GM19324 (cell line): Measurements from ENCODE around the gene GNAO1.

Experiments used
- ATAC-seq: cut with Tn5 transposase; IDR thresholded peaks from one replicate; pipeline ENCODE4 v1.9.1; 2021; ENCODE audit warnings: mild to moderate bottlenecking, moderate library complexity; ENCODE audit not compliant: unreplicated experiment, low FRiP score

Gene GNAO1

DNA sequence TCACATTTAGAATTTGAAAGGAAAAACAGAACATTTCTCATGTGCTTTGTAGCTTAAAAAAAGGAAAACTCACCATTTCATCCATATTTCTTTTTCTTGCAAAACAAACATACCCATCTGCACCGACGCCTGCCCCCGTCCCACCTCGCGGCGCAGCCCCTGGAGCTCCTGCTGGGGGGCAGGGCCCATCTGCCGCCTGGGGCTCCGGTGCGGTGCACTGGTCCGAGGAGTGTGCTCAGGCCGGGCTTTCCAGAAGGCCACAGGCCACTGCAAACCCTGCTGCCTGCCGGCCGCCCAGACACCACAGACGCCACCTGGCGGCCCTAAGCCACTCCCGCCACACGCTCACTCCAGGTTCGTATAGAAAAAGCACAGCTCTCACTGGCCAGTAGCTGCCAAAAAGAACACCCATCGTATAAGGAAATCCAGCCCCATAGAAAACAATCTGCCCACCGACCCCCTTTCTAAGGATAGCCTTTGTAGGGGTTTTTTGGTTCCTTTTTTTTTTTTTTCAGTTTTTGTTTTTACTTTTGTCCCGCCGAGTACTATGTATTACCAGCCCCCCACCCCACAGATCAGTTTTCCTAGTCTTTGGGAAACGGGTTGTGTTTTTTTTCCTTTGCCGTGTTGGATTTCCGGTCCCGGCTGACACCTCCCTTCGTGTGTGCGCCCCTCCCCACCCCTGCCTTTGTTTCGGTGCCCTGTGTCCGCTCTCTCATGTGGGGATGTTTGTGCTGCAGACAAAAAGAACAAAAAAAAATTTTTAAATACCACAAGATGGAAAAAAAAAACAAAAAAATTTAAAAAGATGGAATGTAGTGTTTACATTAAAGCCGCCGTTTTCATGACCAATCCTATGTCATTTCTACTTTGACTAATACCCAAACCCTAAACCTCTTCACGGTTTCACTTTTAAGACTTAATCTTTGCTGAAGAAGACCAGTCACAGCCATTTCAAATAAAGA lies 165.3 kb downstream of the GNAO1 start:
- ATAC-seq: peak; percentile 87

DNA sequence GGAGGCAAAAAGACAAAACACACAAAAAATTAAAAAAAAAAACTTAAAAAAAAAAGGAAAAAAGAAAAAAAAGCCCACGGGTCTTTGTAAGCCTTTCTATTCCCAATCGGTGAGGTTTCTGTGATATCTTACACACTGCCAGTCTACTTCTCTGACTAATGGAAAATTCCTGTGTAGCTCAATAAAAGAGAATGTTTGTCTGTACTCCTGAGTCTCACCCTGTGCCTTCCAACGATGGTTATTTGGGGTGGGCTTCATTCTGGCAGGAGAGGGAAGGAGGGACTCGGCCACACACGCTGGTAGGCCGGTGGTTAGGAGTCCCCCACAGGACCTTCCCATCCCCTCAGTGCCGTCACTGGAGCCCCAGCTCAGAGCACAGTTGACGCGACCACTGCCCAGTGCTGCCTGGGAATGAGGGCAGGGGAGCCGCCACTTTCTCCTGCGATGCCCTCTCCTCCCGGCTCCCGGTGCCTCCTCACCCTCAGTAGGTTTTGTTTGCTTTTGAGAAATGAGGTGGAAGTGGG lies 166.0 kb downstream of the GNAO1 start:
- ATAC-seq: no peak

DNA sequence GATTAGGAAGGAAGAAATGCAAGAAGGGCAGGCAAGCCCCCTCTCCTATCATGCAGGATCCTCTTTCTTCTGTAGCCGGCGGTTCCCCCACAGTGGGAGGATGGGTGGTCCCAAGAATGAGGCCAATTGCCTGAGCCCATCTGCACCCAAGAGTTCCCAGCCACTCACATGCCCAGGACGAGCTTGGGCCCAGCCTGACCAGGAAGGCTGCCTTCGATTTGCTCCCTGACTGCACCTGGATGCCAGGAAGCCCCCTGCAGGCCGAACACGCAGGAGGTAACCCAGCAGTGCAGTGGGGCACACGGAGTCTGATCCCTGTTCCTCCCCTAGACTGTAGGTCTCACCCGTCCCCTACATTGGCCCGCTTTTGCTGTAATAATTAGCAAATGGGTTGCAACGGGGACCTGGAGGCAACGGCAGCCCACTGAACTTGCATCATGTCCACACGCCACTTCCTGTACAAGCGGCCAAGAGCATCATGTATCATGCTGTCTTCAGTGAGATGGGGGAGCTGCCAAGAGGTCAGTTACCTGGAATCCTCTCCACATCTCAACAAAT lies 166.6 kb downstream of the GNAO1 start:
- no peak for ATAC-seq

DNA sequence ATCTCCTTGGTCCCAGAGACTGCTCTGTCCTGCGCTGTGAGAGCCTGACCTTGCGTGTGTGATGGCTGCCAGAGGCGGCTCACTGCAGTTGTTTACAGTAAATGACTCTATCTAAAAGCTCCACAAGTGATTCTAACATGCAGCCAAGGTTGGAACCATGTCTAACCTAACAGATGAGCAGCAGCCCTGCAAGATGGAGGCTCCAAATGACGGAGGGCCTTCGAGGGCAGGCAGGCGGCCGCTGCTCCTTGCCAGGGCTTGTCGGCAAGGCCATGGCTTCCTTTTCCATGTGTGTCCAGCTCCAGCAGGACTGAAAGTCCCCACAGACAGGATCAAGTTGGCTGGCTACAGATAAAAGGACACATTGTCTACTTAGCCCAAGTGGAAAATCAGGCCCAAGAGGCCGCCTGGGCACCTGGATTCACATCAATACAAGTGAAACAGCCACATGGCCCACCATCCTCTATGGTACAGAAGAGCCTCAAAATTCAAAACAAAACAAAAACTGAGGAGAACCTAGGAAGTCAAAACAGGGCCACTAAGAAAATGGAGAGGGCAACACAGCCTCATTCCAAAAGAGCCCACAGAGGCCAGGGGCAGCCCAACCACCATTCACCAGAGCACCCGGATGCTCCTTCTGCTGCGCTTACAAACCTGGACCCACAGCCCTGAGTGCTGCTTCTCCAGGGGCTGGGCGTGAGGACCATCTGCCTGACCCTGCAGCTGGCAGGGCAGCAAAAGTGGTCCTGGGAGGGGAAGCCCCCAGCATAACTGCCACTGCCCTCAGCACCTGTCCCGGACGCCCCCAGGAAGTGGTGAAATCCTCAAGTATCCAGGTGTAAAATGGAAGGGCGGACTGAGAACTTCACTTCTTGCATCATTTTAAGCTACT lies 169.1 kb downstream of the GNAO1 start:
- no peak for ATAC-seq

DNA sequence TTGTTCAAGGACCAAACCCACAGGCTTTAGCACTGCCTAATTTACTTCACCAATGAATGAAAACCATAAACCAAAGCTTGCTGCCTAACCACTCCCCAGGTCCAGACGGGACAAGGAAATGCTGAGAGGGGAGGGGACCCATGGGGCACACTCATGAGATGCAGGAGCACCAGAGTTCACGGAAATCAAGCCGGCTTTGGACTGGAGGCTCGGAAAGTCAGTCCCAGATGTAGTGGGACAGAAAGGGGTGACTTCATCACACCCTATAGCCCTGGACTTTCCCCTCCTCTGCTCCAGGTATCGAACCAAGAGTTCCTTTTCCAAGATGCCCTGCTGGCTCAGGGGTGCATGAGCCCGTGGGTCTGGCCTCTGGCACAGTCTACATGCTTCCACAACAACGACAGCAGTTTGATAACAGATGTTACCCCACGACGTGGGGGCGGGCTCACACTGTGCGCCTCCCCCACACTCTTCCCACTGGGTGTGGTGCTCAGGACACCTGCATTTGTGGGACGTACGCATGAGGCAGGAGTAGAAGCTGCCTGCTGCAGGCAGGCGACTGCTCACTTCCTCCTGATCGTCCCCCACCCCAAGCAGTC lies 170.9 kb downstream of the GNAO1 start:
- no peak for ATAC-seq

DNA sequence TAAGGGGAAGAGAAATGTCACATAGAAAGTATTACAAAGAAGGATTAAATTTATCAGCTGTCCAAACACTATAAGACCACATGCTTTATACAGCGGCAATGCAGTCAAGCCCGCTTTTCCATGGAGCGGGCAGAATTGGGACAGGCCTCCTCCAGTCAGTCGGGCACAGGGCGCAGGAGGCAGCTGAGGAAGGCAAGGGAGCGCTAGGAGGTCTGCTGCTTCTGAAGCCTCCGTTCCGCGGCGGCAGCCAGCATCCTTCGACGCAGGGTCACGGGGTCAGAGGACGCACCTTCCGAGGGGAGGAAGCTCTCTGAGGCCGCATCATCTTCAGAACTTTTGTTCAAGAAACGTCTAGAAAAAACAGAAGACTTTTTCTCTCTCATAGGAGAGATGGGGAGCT lies 171.4 kb downstream of the GNAO1 start:
- ATAC-seq: no peak

DNA sequence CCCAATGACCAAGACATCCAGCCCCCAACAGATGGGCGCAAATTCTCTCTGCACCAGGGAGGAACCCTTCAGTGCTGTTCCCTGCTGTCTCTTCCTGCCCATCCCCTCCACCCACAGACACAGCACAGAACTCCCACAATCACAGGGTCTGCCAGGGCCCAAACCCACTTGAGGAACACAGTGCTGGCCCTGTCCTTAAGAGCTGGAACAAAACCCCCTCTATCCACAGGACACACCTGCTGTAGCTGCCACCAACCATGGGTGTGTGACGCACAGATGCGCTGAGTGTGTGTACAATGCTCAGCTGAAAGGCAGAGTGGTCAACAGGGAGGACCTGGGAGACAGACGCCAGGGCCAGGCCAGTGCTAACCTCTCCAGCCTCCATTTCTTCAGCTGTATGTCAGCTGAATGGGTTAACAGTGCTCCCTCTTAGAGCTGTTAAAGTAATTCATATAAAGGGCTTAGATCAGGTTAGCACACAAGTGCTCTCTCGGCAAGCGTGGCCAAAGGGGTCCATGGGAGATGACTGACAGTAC lies 172.0 kb downstream of the GNAO1 start:
- ATAC-seq: no peak

DNA sequence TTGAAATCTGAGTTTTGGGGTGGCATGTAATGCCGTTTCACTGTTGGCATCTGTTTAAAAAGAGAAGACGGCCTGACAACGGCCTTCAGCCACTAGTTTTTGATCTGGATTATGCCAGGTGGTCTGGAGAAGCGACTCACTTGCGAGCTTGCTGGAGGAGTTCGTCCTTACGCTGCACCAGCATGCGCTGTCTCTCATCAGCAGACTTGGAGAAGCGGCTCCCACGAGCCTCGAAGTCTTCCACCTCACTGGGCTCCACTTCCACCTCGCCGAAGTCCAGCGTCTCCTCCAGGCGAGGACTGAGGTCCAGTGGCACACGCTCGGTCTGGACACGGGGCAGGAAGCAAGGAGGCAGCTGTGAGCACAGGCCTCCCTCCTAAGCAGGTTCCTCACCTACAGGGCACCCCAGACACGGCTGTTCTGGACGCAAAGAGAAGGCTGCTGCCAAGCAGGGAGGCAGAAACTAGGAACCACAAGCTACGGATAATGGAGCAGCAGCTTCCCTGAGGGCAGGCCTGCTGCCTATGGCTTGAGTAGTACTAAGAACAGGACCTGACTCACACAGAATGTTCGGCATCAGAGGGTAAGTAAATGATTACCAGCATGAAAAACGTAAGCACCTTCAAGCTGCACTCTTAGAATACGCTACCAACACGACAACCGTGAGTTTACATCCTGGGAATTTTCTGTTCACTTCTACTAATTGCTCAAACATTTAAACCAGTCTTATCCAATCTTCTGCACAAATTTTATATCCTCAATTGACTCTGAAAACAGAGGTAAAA lies 172.7 kb downstream of the GNAO1 start:
- no peak for ATAC-seq

DNA sequence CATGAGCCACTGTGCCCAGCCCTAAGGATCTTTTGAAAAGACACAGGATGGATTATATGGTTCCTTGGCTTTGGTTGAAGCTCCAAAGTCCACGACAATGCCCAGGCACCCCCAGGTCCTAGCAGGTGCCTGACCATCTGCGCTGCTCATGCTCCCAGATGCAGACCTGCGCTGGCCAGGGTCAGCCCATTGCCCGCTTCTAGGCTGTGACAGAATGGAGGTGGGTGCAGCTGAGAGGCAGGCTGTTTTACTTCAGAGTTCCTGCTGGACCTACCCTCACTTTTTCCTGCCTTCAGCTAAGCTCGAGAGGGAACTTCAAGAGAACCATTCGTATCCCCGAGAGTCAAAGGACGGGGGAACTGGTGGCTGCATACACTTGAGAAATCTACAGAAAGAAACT lies 173.6 kb downstream of the GNAO1 start:
- ATAC-seq: no peak

DNA sequence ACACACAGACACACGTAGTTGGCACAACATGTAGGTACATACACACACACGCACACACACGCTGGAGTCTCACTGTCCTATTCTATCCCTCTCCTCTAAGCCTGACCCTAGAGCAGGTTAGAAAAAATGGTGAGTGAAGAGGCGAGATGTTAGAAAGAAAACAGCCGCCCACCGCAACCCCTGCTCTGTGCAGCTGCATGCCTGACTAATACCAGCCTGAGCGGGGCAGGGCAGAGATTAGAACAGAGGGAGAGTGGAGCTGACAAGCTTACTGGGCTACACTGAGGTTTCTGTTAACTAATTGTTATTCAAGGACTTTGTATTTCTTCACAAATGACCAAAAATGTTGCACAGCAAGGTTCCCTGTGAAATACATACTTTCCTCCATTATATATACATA lies 174.3 kb downstream of the GNAO1 start:
- ATAC-seq: no peak

DNA sequence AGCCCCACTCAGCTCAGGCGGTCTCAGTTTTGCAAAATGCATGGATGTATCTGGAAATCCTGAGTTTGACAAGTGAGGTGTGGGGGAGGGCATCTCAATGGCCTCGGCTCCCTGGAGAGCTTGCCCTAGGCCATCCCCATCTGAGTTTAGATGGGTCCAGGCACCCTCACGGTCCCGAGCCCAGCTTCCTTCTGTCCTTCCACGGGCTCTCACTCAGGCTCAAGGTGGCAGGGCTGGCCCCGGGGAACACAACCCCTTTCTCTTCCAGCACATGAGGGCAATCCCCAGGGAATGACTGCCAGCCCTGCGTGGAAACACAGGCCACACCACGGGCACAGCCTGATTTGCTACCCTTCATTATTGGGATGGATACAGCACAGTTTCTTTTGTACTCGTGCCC lies 175.7 kb downstream of the GNAO1 start:
- ATAC-seq: no peak

DNA sequence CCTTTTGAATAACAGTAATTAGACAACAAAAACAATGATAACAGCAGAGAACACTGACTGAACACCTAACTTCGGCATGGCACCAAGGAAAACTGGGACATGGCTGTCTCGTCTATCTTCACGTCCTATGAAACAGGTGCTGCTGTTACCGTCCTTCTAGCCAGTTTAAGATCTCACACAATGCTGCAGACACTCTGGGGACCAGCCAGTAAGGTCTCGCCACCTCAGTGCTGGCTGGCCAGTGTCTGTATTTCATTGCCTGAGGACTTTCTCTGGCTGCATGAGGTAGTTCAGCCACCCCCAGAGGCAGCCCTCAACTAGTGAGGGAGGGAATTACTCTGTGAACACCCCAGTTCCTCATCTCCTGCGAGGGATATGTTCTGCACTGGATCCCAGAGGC lies 176.5 kb downstream of the GNAO1 start:
- ATAC-seq: no peak

DNA sequence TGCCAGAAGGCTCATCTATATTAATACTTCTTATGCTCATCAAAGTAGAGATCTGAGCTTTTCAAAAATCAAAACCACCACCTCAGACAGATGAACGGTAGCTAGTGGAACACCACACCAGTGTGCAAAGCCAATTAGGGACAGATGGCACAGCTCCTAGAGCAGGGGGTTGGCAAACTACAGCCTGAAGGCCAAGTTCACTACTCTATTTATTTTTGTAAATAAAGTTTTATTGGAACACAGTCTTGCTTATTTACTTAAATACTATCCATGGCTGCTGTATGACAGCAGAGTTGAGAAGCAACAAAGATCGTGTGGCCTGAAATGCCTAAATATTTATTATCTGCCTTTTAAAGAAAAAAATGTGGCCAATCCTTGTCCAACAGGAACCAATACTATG lies 177.3 kb downstream of the GNAO1 start:
- no peak for ATAC-seq

DNA sequence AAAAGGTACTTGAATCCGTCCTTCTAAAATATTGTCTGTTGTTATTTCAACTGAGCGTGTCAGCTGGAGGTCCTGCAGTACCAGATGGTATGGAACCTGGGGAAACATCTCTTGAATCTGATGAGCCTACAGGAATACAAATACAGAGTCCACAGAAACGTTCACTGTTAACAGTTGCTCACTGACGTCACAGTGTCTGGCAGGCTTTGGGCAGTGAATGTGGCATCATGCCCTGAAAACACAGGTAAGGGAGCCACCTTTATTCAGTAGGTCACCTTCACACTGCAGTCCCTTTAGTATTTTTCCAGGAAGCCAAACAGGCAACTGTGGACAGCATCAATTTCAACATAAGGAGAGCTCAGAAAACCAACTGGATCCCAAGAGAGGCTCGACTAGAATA lies 177.9 kb downstream of the GNAO1 start:
- ATAC-seq: no peak

DNA sequence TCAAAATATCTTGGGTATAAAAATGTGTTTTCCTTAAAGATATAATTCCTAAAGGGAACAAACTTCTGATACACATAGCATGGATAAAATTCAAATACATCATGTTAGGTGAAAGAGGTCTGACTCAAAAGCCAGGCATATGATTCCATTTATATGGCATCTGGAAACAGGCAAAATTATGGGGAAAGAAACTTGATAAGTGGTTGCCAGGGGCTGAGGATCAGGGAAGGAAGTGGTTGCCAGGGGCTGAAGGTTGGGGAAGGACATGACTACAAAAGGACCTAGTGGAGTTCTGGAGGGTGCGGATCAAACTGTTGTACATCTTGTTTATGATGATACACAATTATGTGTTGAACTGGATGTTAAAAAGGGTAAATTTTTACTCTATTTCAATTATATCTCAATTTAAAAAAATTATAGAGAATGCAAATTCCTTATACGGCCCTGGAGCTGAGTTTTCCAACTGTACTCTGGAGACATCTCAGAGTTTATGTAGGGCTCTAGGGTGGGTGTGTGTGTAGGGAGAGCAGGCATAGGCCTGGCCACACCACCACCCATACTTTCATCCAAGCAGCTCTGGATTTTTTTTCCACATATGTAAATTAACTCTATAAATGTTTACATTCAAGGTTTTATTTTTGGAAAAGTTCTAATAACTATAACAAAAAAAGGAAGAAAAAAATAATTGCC lies 179.0 kb downstream of the GNAO1 start:
- ATAC-seq: no peak

DNA sequence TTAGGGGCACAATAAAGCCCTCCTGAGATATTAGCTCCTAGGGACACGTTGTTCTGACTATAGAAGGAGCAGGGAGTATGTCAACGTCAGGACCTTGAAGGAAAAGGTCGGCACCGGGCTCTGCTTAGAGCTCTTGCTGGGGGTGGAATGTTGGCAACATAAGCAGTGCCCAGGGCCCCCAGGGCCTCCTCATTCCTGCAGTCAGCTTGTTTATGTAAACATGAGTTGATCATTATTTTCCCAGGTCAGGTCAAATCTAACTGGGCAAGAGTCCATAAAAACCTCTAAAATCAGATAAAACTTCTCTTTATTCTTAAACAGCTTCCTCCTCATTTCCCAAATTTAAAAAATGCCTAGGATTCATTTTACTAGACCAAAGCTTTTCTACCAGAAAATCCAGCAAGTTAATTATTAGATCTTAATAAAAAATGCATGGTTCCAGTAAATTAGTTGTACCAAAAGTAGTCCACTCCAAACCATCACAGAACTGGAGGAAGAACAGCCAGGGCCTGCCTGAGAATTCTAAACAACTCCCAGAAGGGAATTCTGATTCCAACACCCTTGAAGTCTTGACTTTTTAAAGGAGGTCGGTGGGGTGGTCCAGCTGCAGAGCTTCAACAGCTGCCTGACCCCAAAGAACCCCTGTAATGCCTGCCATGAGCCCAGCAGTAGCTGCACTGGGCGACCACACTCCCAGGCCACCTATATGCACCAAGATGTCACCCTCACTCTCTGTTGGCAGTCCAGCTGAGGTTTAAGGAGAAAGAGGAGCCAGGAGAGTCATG lies 179.8 kb downstream of the GNAO1 start:
- ATAC-seq: no peak

DNA sequence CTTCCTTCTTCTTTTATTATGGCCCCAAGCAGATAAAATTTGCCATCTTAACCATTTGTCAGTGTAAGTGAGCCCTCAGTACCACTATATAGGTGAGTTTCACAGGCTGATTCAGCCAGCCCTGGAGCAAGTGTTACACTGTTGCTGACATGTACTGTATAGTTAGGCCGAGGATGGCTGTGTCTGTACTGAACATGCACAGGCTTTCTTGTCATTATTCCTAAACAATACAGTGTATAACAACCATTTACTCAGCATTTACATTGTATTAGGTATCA lies 180.3 kb downstream of the GNAO1 start:
- ATAC-seq: no peak

DNA sequence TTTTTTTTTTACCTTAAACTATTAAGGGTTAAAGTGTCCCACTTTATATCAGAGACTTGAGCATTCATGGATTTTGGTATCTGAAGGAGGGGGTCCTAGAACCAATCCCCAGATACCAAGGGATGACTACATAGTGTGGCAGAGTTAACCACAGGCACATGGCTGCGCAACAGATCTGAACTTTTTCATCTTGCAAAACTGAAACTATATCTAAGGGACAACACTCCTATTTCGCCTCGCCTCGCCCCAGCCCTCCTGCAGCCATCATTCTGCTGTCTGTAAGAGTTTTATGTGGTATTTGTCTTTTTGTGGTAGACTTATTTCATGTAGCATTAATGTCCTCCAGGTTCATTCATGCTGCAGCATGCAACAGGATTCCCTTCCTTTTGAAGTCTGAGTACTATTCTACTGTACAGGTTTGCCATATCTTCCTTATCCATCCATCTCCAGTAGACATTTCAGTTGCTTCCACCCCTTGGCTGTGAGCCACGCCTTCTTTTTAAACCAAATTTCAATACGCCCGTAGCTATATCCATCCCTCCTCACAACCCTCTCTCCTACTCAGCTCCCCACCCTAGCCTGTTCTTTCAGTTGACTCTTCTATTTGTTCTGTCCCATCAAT lies 180.8 kb downstream of the GNAO1 start:
- no peak for ATAC-seq
